GM12872 (cell line): Measurements from ENCODE around the gene RAD9B.

ENCODE experiments used
- TF ChIP-seq, protein P1 (sequence below): IDR thresholded peaks from 3 replicates; pipeline ENCODE4 v1.5.1; 2011; ENCODE audit warnings: low read depth, mild to moderate bottlenecking, low read length, moderate library complexity; ENCODE audit not compliant: insufficient read depth

RAD9B gene

DNA sequence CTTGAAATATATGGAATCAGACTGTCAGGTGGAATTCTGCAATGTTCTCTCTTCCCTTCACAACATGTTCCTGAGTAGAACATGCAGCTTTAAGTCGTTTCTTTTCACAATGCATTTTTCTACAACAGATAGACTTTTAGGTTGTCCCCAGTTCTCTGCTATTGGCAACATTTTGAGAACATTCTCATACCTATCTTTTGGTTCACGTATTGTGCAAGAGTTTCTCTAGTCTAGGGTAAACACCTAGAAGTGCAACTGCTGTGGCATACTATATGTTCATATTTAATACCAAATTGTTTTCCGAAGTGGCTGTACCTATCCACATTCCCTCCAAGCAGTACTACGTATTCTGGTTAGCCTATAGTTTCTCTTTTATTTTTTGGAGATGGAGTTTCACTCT lies 48.9 kb downstream of the RAD9B start:
- TF ChIP-seq, protein P1, sequence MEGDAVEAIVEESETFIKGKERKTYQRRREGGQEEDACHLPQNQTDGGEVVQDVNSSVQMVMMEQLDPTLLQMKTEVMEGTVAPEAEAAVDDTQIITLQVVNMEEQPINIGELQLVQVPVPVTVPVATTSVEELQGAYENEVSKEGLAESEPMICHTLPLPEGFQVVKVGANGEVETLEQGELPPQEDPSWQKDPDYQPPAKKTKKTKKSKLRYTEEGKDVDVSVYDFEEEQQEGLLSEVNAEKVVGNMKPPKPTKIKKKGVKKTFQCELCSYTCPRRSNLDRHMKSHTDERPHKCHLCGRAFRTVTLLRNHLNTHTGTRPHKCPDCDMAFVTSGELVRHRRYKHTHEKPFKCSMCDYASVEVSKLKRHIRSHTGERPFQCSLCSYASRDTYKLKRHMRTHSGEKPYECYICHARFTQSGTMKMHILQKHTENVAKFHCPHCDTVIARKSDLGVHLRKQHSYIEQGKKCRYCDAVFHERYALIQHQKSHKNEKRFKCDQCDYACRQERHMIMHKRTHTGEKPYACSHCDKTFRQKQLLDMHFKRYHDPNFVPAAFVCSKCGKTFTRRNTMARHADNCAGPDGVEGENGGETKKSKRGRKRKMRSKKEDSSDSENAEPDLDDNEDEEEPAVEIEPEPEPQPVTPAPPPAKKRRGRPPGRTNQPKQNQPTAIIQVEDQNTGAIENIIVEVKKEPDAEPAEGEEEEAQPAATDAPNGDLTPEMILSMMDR = no peak
